NCI-H128 (cell line): Measurements from ENCODE around the gene MLLT1.

Source experiments
- DNase-seq: peaks from one replicate; lab custom pipeline; 2025; ENCODE audit not compliant: unreplicated experiment; lab: John Stamatoyannopoulos, UW

MLLT1 gene

GRCh38 chr19:6236310-6237291 is 43.2 kb downstream of the MLLT1 start:
- no peak for DNase-seq

- no peak for DNase-seq
Measured at GRCh38 chr19:6235031-6235951, 44.5 kb downstream of the MLLT1 start.

DNA sequence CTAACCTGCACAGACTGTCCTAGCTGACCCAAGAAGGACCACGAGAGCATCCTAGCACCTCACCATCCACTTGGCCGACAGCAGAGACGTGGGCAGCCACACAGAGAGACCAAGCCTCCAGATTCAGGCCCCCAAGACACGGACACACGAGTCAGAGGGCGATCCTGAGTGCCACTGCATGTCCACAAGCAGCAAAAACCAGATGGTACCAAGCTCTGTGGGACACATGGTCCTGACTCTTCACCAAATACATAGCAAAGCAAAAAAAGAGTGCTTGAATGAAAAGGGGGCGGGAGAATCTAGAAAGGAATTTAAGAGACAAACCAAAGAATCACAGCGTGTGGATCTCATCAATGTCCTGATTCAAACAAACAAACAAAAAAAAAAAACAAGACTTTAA is 45.2 kb downstream of the MLLT1 start:
- DNase-seq, result no peak

- no peak for DNase-seq
Measured at GRCh38 chr19:6233827-6234511, 45.8 kb downstream of the MLLT1 start.

GRCh38 chr19:6233056-6233826 is 46.5 kb downstream of the MLLT1 start:
- no peak for DNase-seq

GRCh38 chr19:6232601-6233055 is 47.1 kb downstream of the MLLT1 start:
- no peak for DNase-seq

DNA sequence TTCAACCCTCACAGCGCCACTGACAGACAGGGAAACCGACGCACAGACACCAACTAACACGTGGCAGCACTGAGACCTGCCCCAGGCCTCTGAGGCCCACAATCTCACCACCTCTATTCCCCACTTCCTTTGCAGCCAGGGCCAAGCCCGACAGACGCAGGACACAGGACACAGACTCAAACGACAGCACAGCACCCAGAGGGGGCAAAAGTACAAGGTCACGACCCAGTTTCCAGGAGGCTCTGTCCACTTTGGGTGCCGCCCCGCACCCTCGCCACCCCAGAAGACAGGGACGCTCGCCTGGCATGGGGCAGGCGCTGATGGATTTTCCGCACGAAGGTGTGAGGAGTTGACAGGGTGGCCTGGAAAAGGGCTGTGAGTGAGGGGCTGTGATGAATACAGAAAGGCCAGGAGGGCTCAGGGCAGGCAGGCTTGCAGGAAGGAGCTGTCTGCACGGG is 48.8 kb downstream of the MLLT1 start:
- DNase-seq, result no peak

GRCh38 chr19:6229951-6230712 is 49.6 kb downstream of the MLLT1 start:
- no peak for DNase-seq

GRCh38 chr19:6229216-6229913 is 50.4 kb downstream of the MLLT1 start:
- DNase-seq, result no peak

GRCh38 chr19:6228551-6229215 is 51.1 kb downstream of the MLLT1 start:
- DNase-seq, result no peak

GRCh38 chr19:6227936-6228325 is 51.8 kb downstream of the MLLT1 start:
- DNase-seq, result no peak

DNA sequence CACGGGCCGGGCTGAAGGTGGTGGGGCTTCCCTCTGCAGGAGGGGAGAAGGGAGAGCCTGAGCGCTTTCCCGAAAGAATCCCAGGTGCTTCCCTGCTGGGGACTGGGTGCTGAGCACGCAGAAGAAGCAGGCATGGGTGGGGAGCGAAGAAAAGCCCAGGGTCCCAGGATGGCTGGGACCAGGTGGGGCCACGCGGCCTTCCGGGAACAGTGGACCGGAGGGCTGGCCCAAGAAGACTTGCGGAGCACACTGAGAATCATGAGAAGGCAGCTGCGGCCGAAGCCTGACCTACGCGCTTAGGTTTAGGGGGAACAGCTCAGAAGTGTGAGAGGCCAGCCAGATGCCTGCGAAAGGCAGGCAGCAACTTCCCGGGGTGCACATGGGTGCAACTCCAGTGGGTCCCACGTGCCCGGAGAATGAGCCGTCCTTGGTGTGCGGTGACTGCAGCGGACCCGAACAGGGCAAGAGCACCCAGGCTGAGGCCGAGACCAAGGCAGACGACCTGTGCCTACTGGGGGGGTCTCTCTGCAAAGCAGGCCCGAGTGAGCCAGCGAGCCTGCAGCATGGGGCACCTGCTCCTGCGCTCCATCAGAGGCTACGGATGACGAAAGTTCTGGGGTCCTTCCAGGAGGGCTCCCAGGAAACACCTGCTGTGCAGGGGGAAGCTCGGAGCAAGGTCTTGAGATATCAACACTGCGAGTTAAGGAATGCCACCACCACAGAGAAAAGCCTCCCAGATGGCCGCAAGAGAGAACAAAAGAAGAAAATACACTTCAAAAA is 52.4 kb downstream of the MLLT1 start:
- DNase-seq, result no peak

DNA sequence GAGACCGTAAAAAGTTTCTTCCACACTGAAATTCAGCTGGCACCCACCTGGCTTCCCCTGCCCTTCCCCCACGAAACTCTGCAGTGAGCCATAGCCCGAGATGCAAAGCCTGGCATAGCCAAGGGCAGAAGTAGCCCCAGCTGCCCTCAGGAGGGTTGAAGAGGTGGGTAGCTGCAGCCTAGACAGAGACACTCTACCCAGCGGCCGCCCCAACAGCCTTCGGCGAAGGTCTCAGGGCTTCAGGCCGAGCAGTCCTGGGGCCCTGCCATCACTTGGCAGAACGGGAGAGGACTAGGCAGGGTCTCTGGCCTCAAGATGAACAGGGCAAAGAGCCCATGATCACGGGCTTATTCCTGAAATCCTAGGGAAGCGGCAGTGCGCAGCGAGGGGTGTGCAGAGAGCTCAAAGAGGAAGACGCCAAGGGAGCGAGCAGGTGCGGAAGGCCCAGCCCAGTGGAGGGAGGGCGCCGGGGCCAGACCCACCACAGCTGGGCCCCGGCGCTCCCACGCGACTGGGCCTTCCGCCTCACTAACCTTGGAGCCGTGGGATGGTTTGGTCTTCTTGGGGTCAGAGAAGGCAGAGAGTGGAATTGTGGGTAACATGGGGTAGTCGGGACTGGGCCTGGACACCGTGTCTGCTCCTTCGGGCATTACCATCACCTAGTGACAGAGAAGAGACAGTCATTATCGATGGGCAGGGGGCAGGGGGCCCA is 53.2 kb downstream of the MLLT1 start:
- DNase-seq, result no peak

- DNase-seq, result no peak
Measured at GRCh38 chr19:6226012-6226411, 53.8 kb downstream of the MLLT1 start.

DNA sequence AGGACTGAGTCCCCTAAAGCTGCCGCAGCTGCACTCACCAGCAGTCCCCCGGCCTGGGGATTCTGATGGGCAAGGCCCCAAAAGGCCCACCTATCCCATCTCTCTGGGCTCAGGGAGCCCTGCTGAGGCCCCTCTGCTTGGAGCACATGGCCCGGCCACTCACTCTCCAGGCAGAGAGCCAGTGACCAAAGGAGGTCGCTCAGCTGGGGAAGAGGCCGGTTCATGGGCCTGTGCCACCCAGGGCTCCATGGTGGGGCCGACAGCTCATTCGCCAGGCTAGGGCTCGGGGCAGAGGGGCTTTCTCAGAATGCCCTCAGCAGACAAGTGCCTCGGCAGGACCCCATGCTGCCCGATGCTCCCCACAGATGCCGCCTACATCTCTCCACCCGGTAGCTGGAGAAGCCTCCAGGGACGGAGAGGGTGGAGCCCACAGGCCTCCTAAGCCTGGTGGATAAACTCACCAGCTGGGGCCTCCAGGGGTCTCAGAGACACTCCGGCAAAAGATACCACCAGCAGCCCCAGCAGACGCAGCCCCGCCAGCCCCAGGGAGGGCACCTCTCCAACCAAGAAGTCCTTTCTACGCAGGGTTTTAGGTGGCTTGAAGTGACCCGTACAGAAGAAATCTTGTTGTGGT is 54.4 kb downstream of the MLLT1 start:
- no peak for DNase-seq

DNA sequence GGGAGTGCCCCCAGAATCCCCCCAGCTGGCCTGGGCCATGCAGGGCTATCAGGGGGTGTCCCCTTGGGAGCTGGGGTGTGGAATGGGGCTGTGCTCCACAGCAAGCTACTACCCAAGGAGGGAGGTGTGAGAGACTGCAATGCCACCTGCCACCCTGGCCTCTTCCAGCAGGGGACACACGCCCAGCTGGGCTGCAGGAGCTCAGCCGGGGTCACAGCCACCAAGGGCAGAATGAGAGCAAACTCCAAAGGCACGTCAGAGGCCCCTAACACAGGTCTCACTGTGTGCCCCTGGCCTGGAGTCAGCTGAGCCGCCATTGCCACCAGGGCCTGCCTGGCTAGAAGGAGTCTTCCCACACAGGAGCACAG is 55.5 kb downstream of the MLLT1 start:
- no peak for DNase-seq
